Neural crest cell (in vitro differentiated cells): ENCODE data around the gene IER3. TPM values are rescaled to one million over a fixed set of nuclear protein-coding genes. Genes with fewer than 3 reads are reported as not detected.
A peak's percentile ranks its signal among the peaks of the same experiment; 100 is the strongest.

Experiments
- DNase-seq: peaks from one replicate; pipeline ENCODE4 v3.0.0; 2021; ENCODE audit warnings: low read depth, mixed read lengths, low spot score
- H3K27ac Mint-ChIP-seq: one replicate; pipeline ENCODE4 v1.8.0; 2021; ENCODE audit warnings: mild to moderate bottlenecking, mixed read lengths; ENCODE audit not compliant: unreplicated experiment
- H3K27me3 Mint-ChIP-seq: 2 replicates; pipeline ENCODE4 v1.8.0; 2021; ENCODE audit warnings: low read depth, mild to moderate bottlenecking, mixed read lengths
- H3K36me3 Mint-ChIP-seq: 2 replicates; pipeline ENCODE4 v1.8.0; 2021; ENCODE audit warnings: low read depth, mild to moderate bottlenecking, mixed read lengths
- H3K4me1 Mint-ChIP-seq: 2 replicates; pipeline ENCODE4 v1.8.0; 2021; ENCODE audit warnings: mixed read lengths
- H3K4me3 Mint-ChIP-seq: one replicate; pipeline ENCODE4 v1.8.0; 2021; ENCODE audit warnings: mild to moderate bottlenecking, mixed read lengths
- H3K9me3 Mint-ChIP-seq: 2 replicates; pipeline ENCODE4 v1.8.0; 2021; ENCODE audit warnings: mixed read lengths
- CTCF ChIP-seq: fragments of 200-600 bp; sonication (generic); conservative IDR thresholded peaks from 2 replicates; pipeline ENCODE4 v1.5.0; 2021; ENCODE audit warnings: antibody characterized with exemption, mild to moderate bottlenecking
- long read RNA-seq: library from polyadenylated mRNA; unstranded; transcript quantifications from one replicate; pipeline ENCODE4 v2.0.0, GENCODE V29; 2020
- total RNA-seq: library from RNA; stranded (reverse); gene quantifications from 2 replicates; pipeline ENCODE4 v1.2.1, GENCODE V29; 2021

The IER3 gene
- 4.8 and 6.3 TPM in 2 replicates for total RNA-seq
- long read RNA-seq, partial matches to known transcripts: 0 of 1 reads
- long read RNA-seq, other reads (novel, unspliced or antisense): 0 of 1 reads

GRCh38 chr6:30744054-30744805 is at the start of gene IER3:
IER3 (minus strand) TSS chr6:30744547; CDS start chr6:30744518, 29 bp downstream.
- TF ChIP-seq CTCF: peak; percentile 76
- Mint-ChIP-seq H3K4me1 (peaks cover 43% of the 10 kb centered on the region), H3K27ac (peak within 1 kb of the TSS; percentile 63), H3K9me3 (no peaks in the 10 kb centered on the region), H3K27me3 (peaks cover 15% of the 10 kb centered on the region), H3K4me3 (peak within 1 kb of the TSS; percentile 96), H3K36me3 (peaks cover 7% of the 10 kb centered on the region)
- DNase-seq: peak; percentile 62

GRCh38 chr6:30793521-30794194 is 49.3 kb upstream of the IER3 start:
- Mint-ChIP-seq H3K27me3 (no peaks in the 10 kb centered on the region), H3K27ac (no peak overlapping the region), H3K9me3 (no peaks in the 10 kb centered on the region), H3K4me3 (no peak overlapping the region), H3K4me1 (peaks cover 14% of the 10 kb centered on the region), H3K36me3 (no peaks in the 10 kb centered on the region)
- no peak for DNase-seq
- TF ChIP-seq CTCF: no peak

GRCh38 chr6:30792786-30793185 is 48.4 kb upstream of the IER3 start:
- no peaks in the 10 kb centered on the region for H3K27me3 Mint-ChIP-seq
- H3K9me3 Mint-ChIP-seq: no peaks in the 10 kb centered on the region
- no peak for TF ChIP-seq CTCF
- no peaks in the 10 kb centered on the region for H3K36me3 Mint-ChIP-seq
- no peak overlapping the region for H3K27ac Mint-ChIP-seq
- H3K4me3 Mint-ChIP-seq: no peak overlapping the region
- H3K4me1 Mint-ChIP-seq: peaks cover 14% of the 10 kb centered on the region
- no peak for DNase-seq

- no peaks in the 10 kb centered on the region for H3K9me3 Mint-ChIP-seq
- no peak overlapping the region for H3K4me3 Mint-ChIP-seq
- H3K27me3 Mint-ChIP-seq: no peaks in the 10 kb centered on the region
- TF ChIP-seq CTCF: no peak
- no peak overlapping the region for H3K27ac Mint-ChIP-seq
- H3K4me1 Mint-ChIP-seq: peaks cover 14% of the 10 kb centered on the region
- DNase-seq: no peak
- H3K36me3 Mint-ChIP-seq: no peaks in the 10 kb centered on the region
Observed at GRCh38 chr6:30790724-30791383, 46.5 kb upstream of the IER3 start.

- peaks cover 14% of the 10 kb centered on the region for H3K4me1 Mint-ChIP-seq
- no peaks in the 10 kb centered on the region for H3K36me3 Mint-ChIP-seq
- no peaks in the 10 kb centered on the region for H3K27me3 Mint-ChIP-seq
- no peaks in the 10 kb centered on the region for H3K9me3 Mint-ChIP-seq
- no peak for DNase-seq
- H3K4me3 Mint-ChIP-seq: no peak overlapping the region
- no peak overlapping the region for H3K27ac Mint-ChIP-seq
- no peak for TF ChIP-seq CTCF
Observed at GRCh38 chr6:30789606-30790005, 45.3 kb upstream of the IER3 start.
